Activated CD4-positive, alpha-beta T cell treated with anti-CD3 and anti-CD28 coated beads for 4 hours (primary cell): Measurements from ENCODE around the gene SRGN.
A peak's percentile ranks its signal among the peaks of the same experiment; 100 is the strongest.
"Not testable (repeated sequence)": the region's sequence is repeated elsewhere in the genome, so short reads cannot be mapped to it uniquely, and the experiment has no call there.

Source experiments
- DNase-seq, 2 donors: peaks; one replicate each; pipeline ENCODE4 v3.0.0-alpha.2; 2020

Gene SRGN

GRCh38 chr10:69091143-69091651, 3.3 kb downstream of the SRGN start:
- DNase-seq, result no peak

- peak; percentile 73 to 86 for DNase-seq
Observed at GRCh38 chr10:69092959-69093850, 5.3 kb downstream of the SRGN start.

GRCh38 chr10:69093933-69094332, 6.0 kb downstream of the SRGN start:
- no peak for DNase-seq

- no peak for DNase-seq
Observed at GRCh38 chr10:69096045-69096444, 8.1 kb downstream of the SRGN start.

GRCh38 chr10:69097729-69098128, 9.8 kb downstream of the SRGN start:
- no peak for DNase-seq

GRCh38 chr10:69100136-69100872, 12.4 kb downstream of the SRGN start:
- DNase-seq, result no peak

- DNase-seq, result no peak
Observed at GRCh38 chr10:69101451-69102095, 13.7 kb downstream of the SRGN start.

- DNase-seq, result no peak
Observed at GRCh38 chr10:69102440-69102839, 14.5 kb downstream of the SRGN start.

GRCh38 chr10:69103784-69104183, 15.9 kb downstream of the SRGN start:
- DNase-seq, result no peak

- no peak for DNase-seq
Observed at GRCh38 chr10:69104994-69105790, 17.3 kb downstream of the SRGN start.

GRCh38 chr10:69107176-69107490, 19.2 kb downstream of the SRGN start:
- DNase-seq, result no peak

GRCh38 chr10:69107699-69108098, 19.8 kb downstream of the SRGN start:
- DNase-seq, result no peak

GRCh38 chr10:69119896-69120295, 32.0 kb downstream of the SRGN start:
- DNase-seq, result no peak

GRCh38 chr10:69123306-69123746, 35.4 kb downstream of the SRGN start:
- DNase-seq, result no peak

- peak; percentile 99 for DNase-seq
Observed at GRCh38 chr10:69123747-69124562, 36.1 kb downstream of the SRGN start, which contains the start of gene VPS26A. Gene VPS26A (plus strand): TSS chr10:69124178. CDS start chr10:69124278, 100 bp downstream.

- peak; percentile 36 to 45 for DNase-seq
Observed at GRCh38 chr10:69124563-69125268, 36.8 kb downstream of the SRGN start.

- DNase-seq, result no peak
Observed at GRCh38 chr10:69125554-69125953, 37.7 kb downstream of the SRGN start.

GRCh38 chr10:69130251-69130650, 42.3 kb downstream of the SRGN start:
- no peak for DNase-seq

- no peak for DNase-seq
Observed at GRCh38 chr10:69139961-69140360, 52.1 kb downstream of the SRGN start.

GRCh38 chr10:69141304-69141703, 53.4 kb downstream of the SRGN start:
- DNase-seq, result no peak

- DNase-seq, result not testable (repeated sequence)
Observed at GRCh38 chr10:69142074-69142473, 54.2 kb downstream of the SRGN start.
